GM23338 (cell line): Measurements from ENCODE around the gene KRTAP5-6. TPM values are rescaled to one million over a fixed set of nuclear protein-coding genes. Genes with fewer than 3 reads are reported as not detected.

Experiments
- ATAC-seq: fragments of 200-7000 bp; cut with Tn5 transposase; 3 replicates; pipeline ENCODE4 v1.9.1; 2020
- DNase-seq: peaks from one replicate; pipeline ENCODE4 v3.0.0-alpha.2; 2015; ENCODE audit warnings: low spot score
- H2AFZ ChIP-seq: fragments of 200-600 bp; sonication (generic); 2 replicates; pipeline ENCODE4 v1.8.0; 2016; ENCODE audit warnings: antibody characterized with exemption, mild to moderate bottlenecking, moderate library complexity
- H3F3A ChIP-seq: fragments of 200-600 bp; sonication (generic); replicated peaks from 2 replicates; pipeline ENCODE4 v1.8.0; 2017; ENCODE audit warnings: antibody characterized with exemption, mixed run types, low read depth
- H3K27ac ChIP-seq: fragments of 200-600 bp; sonication (generic); 2 replicates; pipeline ENCODE4 v1.6.1; 2016; ENCODE audit warnings: low read depth
- H3K27me3 ChIP-seq: fragments of 200-600 bp; sonication (generic); 2 replicates; pipeline ENCODE4 v1.8.0; 2016; ENCODE audit warnings: mild to moderate bottlenecking, mixed run types, moderate library complexity; ENCODE audit not compliant: insufficient read depth
- H3K36me3 ChIP-seq: fragments of 200-600 bp; sonication (generic); 2 replicates; pipeline ENCODE4 v1.8.0; 2016; ENCODE audit warnings: mild to moderate bottlenecking; ENCODE audit not compliant: insufficient read depth
- H3K4me1 ChIP-seq: fragments of 200-600 bp; sonication (generic); 2 replicates; pipeline ENCODE4 v1.8.0; 2016; ENCODE audit warnings: mild to moderate bottlenecking, moderate library complexity; ENCODE audit not compliant: insufficient read depth
- H3K4me2 ChIP-seq: fragments of 200-600 bp; sonication (generic); 2 replicates; pipeline ENCODE4 v1.7.1; 2017; ENCODE audit warnings: mixed run types
- H3K4me3 ChIP-seq: fragments of 200-600 bp; sonication (generic); 2 replicates; pipeline ENCODE4 v1.6.1; 2016; ENCODE audit warnings: mixed run types
- H3K79me2 ChIP-seq: fragments of 200-600 bp; sonication (generic); replicated peaks from 2 replicates; pipeline ENCODE4 v1.8.0; 2017; ENCODE audit warnings: mild to moderate bottlenecking; ENCODE audit not compliant: insufficient read depth
- H3K9me2 ChIP-seq: fragments of 200-600 bp; sonication (generic); 2 replicates; pipeline ENCODE4 v1.8.0; 2017; ENCODE audit not compliant: insufficient read depth
- H4K20me1 ChIP-seq: fragments of 200-600 bp; sonication (generic); replicated peaks from 2 replicates; pipeline ENCODE4 v1.8.0; 2017; ENCODE audit warnings: mild to moderate bottlenecking; ENCODE audit not compliant: insufficient read depth
- H3K27ac Mint-ChIP-seq: 2 replicates; pipeline ENCODE4 v1.8.0; 2020; ENCODE audit warnings: inconsistent platforms, mild to moderate bottlenecking, moderate library complexity, mixed read lengths
- H3K27me3 Mint-ChIP-seq: 3 replicates; pipeline ENCODE4 v1.8.0; 2022; ENCODE audit warnings: low read depth, mild to moderate bottlenecking, moderate library complexity, mixed read lengths, inconsistent platforms; ENCODE audit not compliant: insufficient read depth, poor library complexity
- H3K36me3 Mint-ChIP-seq: 3 replicates; pipeline ENCODE4 v1.8.0; 2021; ENCODE audit warnings: low read depth, mild to moderate bottlenecking, inconsistent platforms, moderate library complexity, mixed read lengths
- H3K4me1 Mint-ChIP-seq: 3 replicates; pipeline ENCODE4 v1.8.0; 2020; ENCODE audit warnings: mild to moderate bottlenecking, inconsistent platforms, mixed read lengths
- H3K4me3 Mint-ChIP-seq: 3 replicates; pipeline ENCODE4 v1.8.0; 2021; ENCODE audit warnings: moderate library complexity, mild to moderate bottlenecking, inconsistent platforms, mixed read lengths
- H3K9me3 Mint-ChIP-seq: 3 replicates; pipeline ENCODE4 v1.8.0; 2020; ENCODE audit warnings: moderate library complexity, mild to moderate bottlenecking, inconsistent platforms, mixed read lengths
- CREB1 ChIP-seq: fragments of 250-450 bp; sonication (Bioruptor Pico); IDR thresholded peaks from 2 replicates; pipeline ENCODE4 v1.5.0; 2020; ENCODE audit warnings: low read depth, mild to moderate bottlenecking, moderate library complexity
- EZH2 ChIP-seq: fragments of 200-600 bp; sonication (generic); IDR thresholded peaks from one replicate; pipeline ENCODE4 v1.8.0; 2017; ENCODE audit warnings: antibody characterized with exemption, mild to moderate bottlenecking, low read depth; ENCODE audit not compliant: unreplicated experiment
- EZH2phosphoT487 ChIP-seq: fragments of 200-600 bp; sonication (generic); IDR thresholded peaks from one replicate; pipeline ENCODE4 v1.8.1; 2018; ENCODE audit warnings: antibody characterized with exemption; ENCODE audit not compliant: unreplicated experiment
- JUNB ChIP-seq: IDR thresholded peaks from one replicate; pipeline ENCODE4 v1.6.1; 2016; ENCODE audit warnings: antibody characterized with exemption; ENCODE audit not compliant: unreplicated experiment
- NANOG ChIP-seq: IDR thresholded peaks from 2 replicates; pipeline ENCODE4 v1.6.1; 2016; ENCODE audit warnings: antibody characterized with exemption, borderline replicate concordance
- STAT1 ChIP-seq: IDR thresholded peaks from one replicate; pipeline ENCODE4 v1.6.1; 2016; ENCODE audit warnings: antibody characterized with exemption; ENCODE audit not compliant: unreplicated experiment
- ZNF331 ChIP-seq: fragments of 250-450 bp; sonication (Bioruptor Pico); IDR thresholded peaks from 2 replicates; pipeline ENCODE4 v1.5.0; 2020; ENCODE audit warnings: low read depth, mild to moderate bottlenecking, moderate library complexity
- ZNF462 ChIP-seq: fragments of 250-450 bp; sonication (Bioruptor Pico); IDR thresholded peaks from 2 replicates; pipeline ENCODE4 v1.5.0; 2020; ENCODE audit warnings: mild to moderate bottlenecking, moderate library complexity
- polyA plus RNA-seq: library from polyadenylated mRNA; unstranded; fragments of >200 nt; fragmentation: Nextera tagmentation; extraction: Ambion mirVana; gene quantifications from 2 replicates; pipeline ENCODE4 v1.2.1, GENCODE V29; 2016
- total RNA-seq: library from RNA; depleted of rRNA; stranded (reverse); fragments of >200 nt; shearing (Covaris generic); gene quantifications from 2 replicates; pipeline ENCODE4 v1.2.3, GENCODE V29; 2014
- TF ChIP-seq, protein P1 (sequence below): IDR thresholded peaks from 2 replicates; pipeline ENCODE4 v1.6.1; 2016; ENCODE audit warnings: antibody characterized with exemption

Gene KRTAP5-6
- total and polyA plus RNA-seq, 2 experiments from 2014 or later: not detected

- TF ChIP-seq NANOG (no peak), CREB1 (CRISPR knock-in tag) (no peak), EZH2 (no peak), ZNF462 (CRISPR knock-in tag) (no peak)
Measured at GRCh38 chr11:1718326-1718725, 21.3 kb downstream of the KRTAP5-6 start (continued).

DNA sequence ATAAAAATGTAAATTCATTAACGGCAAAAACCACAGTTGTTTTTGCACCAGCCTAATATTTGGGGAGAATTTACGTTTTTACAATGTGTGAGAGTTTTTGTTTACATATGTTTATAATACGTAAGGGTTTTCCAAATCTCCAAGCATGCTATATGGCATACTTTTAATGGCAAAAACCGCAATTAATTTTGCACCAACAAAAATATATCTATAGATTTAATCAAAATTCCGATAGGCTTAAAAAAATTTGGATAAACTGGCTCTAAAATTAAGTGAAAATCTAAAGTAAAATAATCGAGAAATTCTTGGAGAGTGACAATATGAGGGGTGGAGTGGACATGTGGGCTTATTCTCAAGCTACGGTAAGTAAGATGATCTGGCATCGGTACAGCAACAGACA lies 22.8 kb downstream of the KRTAP5-6 start:
- H3K4me2 ChIP-seq: no peak overlapping the region
- H2AFZ ChIP-seq: no peak overlapping the region
- ATAC-seq (no peak), DNase-seq (no peak)
- no peaks in the 10 kb centered on the region for H3K79me2 ChIP-seq
- H3K4me1 ChIP-seq: no peaks in the 10 kb centered on the region
- Mint-ChIP-seq H3K36me3 (no peaks in the 10 kb centered on the region), H3K4me1 (no peaks in the 10 kb centered on the region), H3K4me3 (no peak overlapping the region), H3K27me3 (peaks cover 3% of the 10 kb centered on the region), H3K9me3 (peaks cover 11% of the 10 kb centered on the region; the same call in 2 of the 3 replicates), H3K27ac (no peak overlapping the region)
- no peaks in the 10 kb centered on the region for H3K36me3 ChIP-seq
- H3K27me3 ChIP-seq: no peaks in the 10 kb centered on the region
- H3F3A ChIP-seq: no peaks in the 10 kb centered on the region
- H4K20me1 ChIP-seq: peaks cover 3% of the 10 kb centered on the region; the same call in 1 of the 2 replicates
- H3K9me2 ChIP-seq: no peaks in the 10 kb centered on the region
- no peak overlapping the region for H3K27ac ChIP-seq
- H3K4me3 ChIP-seq: no peak overlapping the region
- TF ChIP-seq JUNB (no peak), CREB1 (CRISPR knock-in tag) (no peak), ZNF331 (CRISPR knock-in tag) (no peak), NANOG (no peak), EZH2 (no peak), ZNF462 (CRISPR knock-in tag) (no peak), STAT1 (no peak), EZH2phosphoT487 (no peak)
- TF ChIP-seq, protein P1, sequence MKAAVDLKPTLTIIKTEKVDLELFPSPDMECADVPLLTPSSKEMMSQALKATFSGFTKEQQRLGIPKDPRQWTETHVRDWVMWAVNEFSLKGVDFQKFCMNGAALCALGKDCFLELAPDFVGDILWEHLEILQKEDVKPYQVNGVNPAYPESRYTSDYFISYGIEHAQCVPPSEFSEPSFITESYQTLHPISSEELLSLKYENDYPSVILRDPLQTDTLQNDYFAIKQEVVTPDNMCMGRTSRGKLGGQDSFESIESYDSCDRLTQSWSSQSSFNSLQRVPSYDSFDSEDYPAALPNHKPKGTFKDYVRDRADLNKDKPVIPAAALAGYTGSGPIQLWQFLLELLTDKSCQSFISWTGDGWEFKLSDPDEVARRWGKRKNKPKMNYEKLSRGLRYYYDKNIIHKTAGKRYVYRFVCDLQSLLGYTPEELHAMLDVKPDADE: no peak
